Measurements from ENCODE around the gene RTL9. TPM values are rescaled to one million over a fixed set of nuclear protein-coding genes. Genes with fewer than 3 reads are reported as not detected.
"Not testable (repeated sequence)": the region's sequence is repeated elsewhere in the genome, so short reads cannot be mapped to it uniquely, and the experiment has no call there.

The RTL9 gene
- total RNA-seq, 1 donor from 2014 or later: 0.38 TPM

- intact Hi-C loops (cut with DNase I); DNase-seq (ENCODE audit: missing footprints); ATAC-seq: not testable (repeated sequence)
Measured at GRCh38 chrX:110333458-110333857, 25.2 kb upstream of the RTL9 start.

GRCh38 chrX:110338935-110339334, 19.7 kb upstream of the RTL9 start:
- DNase-seq (ENCODE audit: missing footprints) (no peak), ATAC-seq (no peak)
- intact Hi-C loops (cut with DNase I): no loop called here

GRCh38 chrX:110341189-110342035, 17.2 kb upstream of the RTL9 start:
- no peak for ATAC-seq
- intact Hi-C loops (cut with DNase I): no loop called here

GRCh38 chrX:110346681-110347080, 12.0 kb upstream of the RTL9 start:
- DNase-seq (ENCODE audit: missing footprints): peak; percentile 34
- ATAC-seq: no peak
- intact Hi-C loops (cut with DNase I): no loop called here

More at GRCh38 chrX:110341189-110342035, 17.2 kb upstream of the RTL9 start:
- no peak for DNase-seq (ENCODE audit: missing footprints)

GRCh38 chrX:110359273-110359672, 625 bp downstream of the RTL9 start:
- DNase-seq (ENCODE audit: missing footprints) (no peak), ATAC-seq (no peak)
- intact Hi-C loops (cut with DNase I): no loop called here

- DNase-seq (ENCODE audit: missing footprints): no peak
- intact Hi-C loops (cut with DNase I): no loop called here
- ATAC-seq: no peak
Measured at GRCh38 chrX:110363244-110363643, 4.6 kb downstream of the RTL9 start.

GRCh38 chrX:110373310-110373709, 14.7 kb downstream of the RTL9 start:
- intact Hi-C loops (cut with DNase I): no loop called here
- DNase-seq (ENCODE audit: missing footprints) (no peak), ATAC-seq (no peak)

GRCh38 chrX:110374559-110374958, 15.9 kb downstream of the RTL9 start:
- intact Hi-C loops (cut with DNase I): no loop called here
- ATAC-seq: no peak

GRCh38 chrX:110381216-110381615, 22.6 kb downstream of the RTL9 start:
- no peak for ATAC-seq
- intact Hi-C loops (cut with DNase I): no loop called here
- no peak for DNase-seq (ENCODE audit: missing footprints)

More at GRCh38 chrX:110374559-110374958, 15.9 kb downstream of the RTL9 start:
- DNase-seq (ENCODE audit: missing footprints): no peak

- ATAC-seq (no peak), DNase-seq (ENCODE audit: missing footprints) (no peak)
- intact Hi-C loops (cut with DNase I): no loop called here
Measured at GRCh38 chrX:110383414-110383813, 24.8 kb downstream of the RTL9 start.

GRCh38 chrX:110384490-110384889, 25.8 kb downstream of the RTL9 start:
- intact Hi-C loops (cut with DNase I): no loop called here
- DNase-seq (ENCODE audit: missing footprints) (no peak), ATAC-seq (no peak)

- no peak for DNase-seq (ENCODE audit: missing footprints)
- no peak for ATAC-seq
- intact Hi-C loops (cut with DNase I): no loop called here
Measured at GRCh38 chrX:110389570-110389969, 30.9 kb downstream of the RTL9 start.

GRCh38 chrX:110391086-110391485, 32.4 kb downstream of the RTL9 start:
- DNase-seq (ENCODE audit: missing footprints) (no peak), ATAC-seq (no peak)
- intact Hi-C loops (cut with DNase I): no loop called here

GRCh38 chrX:110394651-110395050, 36.0 kb downstream of the RTL9 start:
- ATAC-seq: no peak
- intact Hi-C loops (cut with DNase I): no loop called here
- no peak for DNase-seq (ENCODE audit: missing footprints)

- intact Hi-C loops (cut with DNase I): no loop called here
- ATAC-seq (no peak), DNase-seq (ENCODE audit: missing footprints) (no peak)
Measured at GRCh38 chrX:110395877-110396276, 37.2 kb downstream of the RTL9 start.

- intact Hi-C loops (cut with DNase I): no loop called here
- no peak for DNase-seq (ENCODE audit: missing footprints)
- no peak for ATAC-seq
Measured at GRCh38 chrX:110396735-110397134, 38.1 kb downstream of the RTL9 start.

- intact Hi-C loops (cut with DNase I): no loop called here
- no peak for DNase-seq (ENCODE audit: missing footprints)
- ATAC-seq: no peak
Measured at GRCh38 chrX:110397339-110397738, 38.7 kb downstream of the RTL9 start.

GRCh38 chrX:110397904-110398303, 39.3 kb downstream of the RTL9 start:
- intact Hi-C loops (cut with DNase I): no loop called here
- DNase-seq (ENCODE audit: missing footprints): no peak
- no peak for ATAC-seq

GRCh38 chrX:110399497-110399896, 40.8 kb downstream of the RTL9 start:
- intact Hi-C loops (cut with DNase I): no loop called here
- DNase-seq (ENCODE audit: missing footprints) (no peak), ATAC-seq (no peak)

GRCh38 chrX:110399966-110400365, 41.3 kb downstream of the RTL9 start:
- no peak for ATAC-seq
- intact Hi-C loops (cut with DNase I): no loop called here

GRCh38 chrX:110401135-110401534, 42.5 kb downstream of the RTL9 start:
- intact Hi-C loops (cut with DNase I): no loop called here
- no peak for DNase-seq (ENCODE audit: missing footprints)
- ATAC-seq: no peak

More at GRCh38 chrX:110399966-110400365, 41.3 kb downstream of the RTL9 start:
- no peak for DNase-seq (ENCODE audit: missing footprints)
